Stimulated activated CD4-positive, alpha-beta T cell treated with anti-CD3 and anti-CD28 coated beads, TNF-alpha, amount 100 ng/mL, for 24 hours (primary cell): ENCODE data around the gene NDEL1.
A peak's percentile ranks its signal among the peaks of the same experiment; 100 is the strongest.
"Not testable (repeated sequence)": the region's sequence is repeated elsewhere in the genome, so short reads cannot be mapped to it uniquely, and the experiment has no call there.

Source experiments
- DNase-seq, 3 experiments: peaks; one replicate each; pipeline ENCODE4 v3.0.0-alpha.2; 2020; ENCODE audit warnings: low read depth in 3 of 3

NDEL1 gene, protein sequence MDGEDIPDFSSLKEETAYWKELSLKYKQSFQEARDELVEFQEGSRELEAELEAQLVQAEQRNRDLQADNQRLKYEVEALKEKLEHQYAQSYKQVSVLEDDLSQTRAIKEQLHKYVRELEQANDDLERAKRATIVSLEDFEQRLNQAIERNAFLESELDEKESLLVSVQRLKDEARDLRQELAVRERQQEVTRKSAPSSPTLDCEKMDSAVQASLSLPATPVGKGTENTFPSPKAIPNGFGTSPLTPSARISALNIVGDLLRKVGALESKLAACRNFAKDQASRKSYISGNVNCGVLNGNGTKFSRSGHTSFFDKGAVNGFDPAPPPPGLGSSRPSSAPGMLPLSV

DNA sequence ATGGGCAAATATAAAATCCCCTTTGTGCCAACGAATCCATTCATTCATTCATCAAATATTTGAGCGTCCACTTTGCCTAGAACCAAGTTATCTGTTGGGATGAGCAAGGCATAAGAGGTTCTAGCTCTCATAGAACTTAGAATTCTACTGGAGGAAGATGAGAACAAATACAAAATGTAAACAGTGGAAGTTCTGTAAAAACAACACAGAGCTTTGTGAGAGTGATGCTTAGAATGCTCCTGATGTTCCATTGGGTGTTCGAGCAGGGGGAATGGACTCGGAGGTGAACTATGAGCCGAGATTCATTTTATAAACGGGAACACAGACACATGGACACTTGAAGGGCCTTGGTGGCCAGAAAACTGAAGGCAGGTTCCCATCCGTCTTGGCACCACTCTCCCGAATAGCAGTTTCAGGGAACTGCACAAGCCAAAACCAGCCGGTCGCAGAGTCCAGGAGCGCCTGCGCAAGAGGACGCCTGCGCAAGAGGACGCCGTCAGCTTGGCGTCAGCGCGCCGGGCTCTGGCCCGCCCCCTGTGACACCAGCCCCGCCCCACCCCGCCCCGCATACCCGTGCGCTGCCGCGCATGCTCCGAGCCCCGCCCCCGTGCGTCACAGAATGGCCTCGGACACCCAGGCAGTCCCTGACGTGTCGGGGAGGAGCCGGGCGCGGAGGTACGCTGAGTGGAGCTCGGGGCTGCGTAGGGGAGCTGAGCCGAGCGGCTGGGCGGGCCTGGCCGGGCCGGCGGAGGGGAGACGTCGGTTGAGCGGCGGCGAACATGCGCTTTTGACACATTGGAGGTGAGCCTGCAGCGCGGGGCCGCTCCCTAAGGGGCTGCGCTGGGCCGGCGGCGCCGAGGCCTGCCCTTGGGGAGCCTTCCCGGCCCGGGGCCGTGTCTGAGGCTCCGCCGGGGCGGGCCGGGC, at the start of gene NDEL1:
TSS of gene NDEL1 (plus strand) at position 640 of the 924 bp plus-strand sequence. CDS start 8,388 bp downstream, outside the sequence.
- DNase-seq = peak; percentile 98 to 99 (median 99)

DNA sequence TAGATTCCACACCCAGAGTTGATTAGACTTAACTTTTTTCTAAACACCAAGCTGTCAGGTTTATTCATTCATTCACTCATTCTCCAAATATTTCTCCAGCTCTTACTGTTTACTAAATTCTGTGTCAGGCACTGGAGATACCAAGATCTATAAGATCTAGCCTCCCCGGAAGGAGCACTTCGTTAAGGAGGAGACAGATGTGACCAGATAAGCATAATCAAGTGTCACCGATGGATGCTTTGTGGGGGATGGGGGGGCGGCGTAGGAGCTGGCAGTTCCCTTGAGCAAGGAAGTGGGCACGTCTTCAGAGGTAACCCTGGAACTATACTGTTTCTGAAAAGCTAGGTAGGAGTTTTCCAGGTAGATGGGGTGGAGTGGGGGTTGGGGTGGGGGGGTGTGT, 48.8 kb upstream of the NDEL1 start:
- no peak for DNase-seq

DNA sequence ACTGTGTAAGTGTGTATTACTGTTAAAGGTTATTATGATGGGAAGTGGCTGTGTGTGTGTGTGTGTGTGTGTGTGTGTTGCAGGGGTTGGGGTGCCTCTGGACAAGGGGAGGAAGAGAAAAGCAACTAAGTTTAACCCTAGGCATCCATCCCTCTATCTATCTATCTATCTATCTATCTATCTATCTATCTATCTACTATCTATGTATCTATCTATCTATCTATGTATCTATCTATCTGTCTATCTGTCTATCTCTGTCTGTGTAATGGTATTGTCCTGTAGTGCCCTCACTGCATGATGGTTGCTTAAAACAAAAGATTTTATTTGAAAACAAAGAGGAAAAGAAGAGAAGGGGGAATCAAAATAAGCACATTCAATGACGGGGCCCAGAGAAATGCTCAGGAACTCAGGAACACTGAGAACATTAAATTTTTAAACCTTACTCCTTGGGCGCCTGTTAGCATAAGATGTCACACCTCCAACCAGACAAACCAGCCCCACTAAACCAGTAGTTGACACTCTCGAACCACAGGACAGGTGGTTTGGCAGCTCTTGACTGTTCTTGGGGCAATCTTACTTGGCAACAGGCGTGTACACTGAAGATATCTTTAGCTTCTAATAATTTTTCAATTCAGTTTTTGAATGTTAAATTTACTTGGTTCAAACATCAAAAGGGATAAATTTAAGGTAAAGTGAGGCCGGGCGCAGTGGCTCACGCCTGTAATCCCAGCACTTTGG, 47.6 kb upstream of the NDEL1 start:
- no peak for DNase-seq

DNA sequence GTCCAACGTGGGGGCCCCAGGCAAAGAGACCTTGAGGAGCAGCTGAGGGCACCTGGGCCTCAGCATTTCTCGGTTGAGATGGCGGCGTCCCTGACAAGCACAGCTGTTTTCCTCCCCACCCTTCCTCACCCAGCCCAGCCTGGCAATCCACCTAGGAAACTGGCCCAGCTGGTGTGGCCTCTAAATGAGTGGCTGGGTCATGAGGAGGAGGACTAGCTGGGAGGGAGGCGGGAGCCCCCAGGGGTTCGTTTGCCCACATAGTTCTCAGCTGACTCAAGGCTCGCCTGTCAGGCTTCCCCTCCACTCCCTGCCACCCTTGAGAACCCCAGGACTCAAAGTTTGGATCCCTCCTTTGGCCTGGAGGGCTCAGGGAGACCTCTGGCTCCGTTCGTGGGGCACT, 44.0 kb upstream of the NDEL1 start:
- no peak for DNase-seq

DNA sequence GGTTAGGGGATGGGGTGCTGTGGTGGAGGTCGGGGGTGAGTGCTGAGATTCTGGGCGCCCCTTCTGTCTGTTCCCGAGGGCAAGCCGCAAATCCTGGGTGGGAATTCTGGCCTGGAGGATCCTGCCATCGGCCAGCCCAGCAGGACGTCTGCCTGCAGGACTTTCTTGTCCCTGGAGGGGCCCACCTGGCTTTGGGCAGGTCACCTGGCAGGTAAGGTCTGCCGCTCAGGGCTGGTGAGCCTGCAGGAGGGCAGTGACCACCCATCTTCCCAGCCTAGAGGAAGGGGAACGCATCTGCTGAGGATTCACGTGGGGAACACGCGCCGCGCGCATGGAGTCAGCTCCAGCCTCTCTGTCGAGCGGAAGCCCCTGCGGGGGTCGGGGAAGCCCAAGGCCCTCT, 43.4 kb upstream of the NDEL1 start:
- no peak for DNase-seq

DNA sequence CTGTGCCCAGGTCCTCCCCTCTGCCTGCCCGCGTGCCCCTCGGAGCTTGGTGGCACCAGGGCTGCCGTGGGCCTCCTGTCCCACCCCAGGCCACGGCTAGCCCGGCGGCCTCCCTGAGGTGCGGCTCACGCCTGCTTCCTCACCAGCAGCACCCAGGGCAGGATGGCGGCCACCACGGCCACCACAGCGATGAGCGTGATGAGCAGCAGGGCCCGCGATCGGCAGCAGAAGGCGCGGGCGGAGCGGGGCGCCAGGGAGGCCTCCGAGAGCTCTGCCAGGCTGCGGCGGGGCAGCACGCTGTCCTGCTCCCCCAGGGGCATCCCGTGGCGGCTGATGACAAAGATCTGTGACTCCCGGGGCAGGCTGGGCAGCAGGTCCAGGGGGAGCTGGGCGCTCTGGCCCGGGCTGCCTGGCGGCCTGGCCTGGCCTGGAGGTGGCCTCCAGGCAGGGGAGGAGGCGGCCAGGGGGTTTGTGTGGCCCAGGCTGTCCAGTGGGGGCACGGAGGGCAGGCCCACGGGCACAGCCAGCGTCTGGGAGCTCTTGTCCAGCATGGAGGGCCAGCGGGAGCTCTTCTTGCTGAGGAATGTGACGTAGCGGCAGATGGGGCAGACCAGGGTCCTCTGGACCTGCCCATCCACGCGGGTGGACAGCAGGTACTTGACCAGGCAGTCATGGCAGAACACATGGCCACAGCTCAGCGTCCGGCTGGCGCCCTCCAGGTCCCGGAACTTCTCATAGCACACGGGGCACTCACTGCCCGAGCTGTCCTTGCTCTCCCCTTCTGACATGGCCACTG, 42.8 kb upstream of the NDEL1 start:
- no peak for DNase-seq

DNA sequence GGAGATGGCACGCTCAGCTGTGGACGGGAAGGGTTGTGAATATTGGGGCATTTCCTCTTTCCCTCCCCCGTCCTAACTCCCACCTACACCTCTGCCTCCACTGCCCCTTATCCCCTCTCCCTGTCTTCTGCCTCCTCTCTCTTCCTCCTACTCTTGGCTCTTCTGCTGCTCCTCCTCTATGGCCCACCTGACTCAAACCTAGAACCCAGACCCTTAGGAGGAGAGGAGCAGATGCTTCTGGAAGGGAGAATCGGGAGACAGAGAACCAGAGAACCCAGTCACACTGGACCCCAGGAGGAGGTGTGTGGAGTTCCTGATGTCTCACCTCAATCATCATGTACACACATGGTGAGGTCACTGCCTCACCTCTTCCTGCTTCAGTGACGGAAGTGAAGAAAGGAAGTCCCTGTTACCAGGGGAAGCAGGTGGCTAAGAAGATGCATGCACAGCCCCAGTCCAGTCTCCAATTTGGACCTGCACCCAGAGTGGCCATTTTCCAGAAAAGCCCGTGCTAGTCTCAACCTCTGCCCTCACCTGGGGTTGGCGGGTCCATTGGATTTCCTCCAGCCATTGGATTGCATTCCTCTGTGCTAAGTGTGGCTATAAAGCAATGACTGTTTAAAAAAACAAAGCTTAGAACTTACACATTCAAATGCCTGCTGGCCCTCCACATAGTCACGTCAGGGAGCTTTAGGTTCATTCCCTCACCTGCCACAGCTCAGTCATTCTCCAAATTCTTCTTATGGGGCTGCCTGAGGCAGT, 42.0 kb upstream of the NDEL1 start:
- no peak for DNase-seq

DNA sequence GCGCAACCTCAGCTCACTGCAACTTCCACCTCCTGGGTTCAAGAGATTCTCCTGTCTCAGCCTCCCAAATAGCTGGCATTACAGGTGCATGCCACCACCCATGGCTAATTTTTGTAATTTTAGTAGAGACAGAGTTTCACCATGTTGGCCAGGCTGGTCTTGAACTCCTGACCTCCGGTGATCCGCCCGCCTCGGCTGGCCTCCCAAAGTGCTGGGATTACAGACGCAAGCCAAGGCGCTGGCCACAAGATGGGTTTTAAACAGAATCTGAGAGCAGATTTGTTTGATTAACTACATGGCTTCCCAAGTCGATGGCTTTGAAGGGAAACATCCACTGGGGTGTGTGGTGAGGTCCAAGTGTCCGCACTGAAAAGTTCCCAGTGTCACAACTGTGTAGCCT, 41.2 kb upstream of the NDEL1 start:
- DNase-seq = not testable (repeated sequence)

DNA sequence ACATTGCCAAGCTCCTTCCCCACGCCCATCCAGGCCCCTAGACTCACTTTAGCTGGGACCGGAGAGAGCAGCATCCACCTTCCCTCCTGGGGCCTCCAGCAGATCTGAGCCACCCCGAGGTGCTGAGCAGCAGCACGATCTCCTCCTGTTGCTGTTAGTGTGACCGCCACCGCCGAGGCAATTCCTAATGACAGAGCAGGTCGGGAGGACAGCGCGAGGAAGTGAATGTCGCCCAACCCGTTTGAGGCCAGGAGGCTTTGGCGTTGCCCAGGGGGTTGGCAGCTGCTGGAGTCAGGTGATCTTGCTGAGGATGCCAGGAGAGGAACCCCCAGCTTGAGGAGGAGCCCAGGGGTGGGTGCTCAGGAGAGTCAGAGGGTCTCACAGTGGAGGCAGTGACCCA, 38.0 kb upstream of the NDEL1 start, which contains the start of gene RNF222:
TSS of gene RNF222 (minus strand) at position 192 of the 400 bp plus-strand sequence. CDS start 4,366 bp downstream, outside the sequence.
- DNase-seq = no peak

DNA sequence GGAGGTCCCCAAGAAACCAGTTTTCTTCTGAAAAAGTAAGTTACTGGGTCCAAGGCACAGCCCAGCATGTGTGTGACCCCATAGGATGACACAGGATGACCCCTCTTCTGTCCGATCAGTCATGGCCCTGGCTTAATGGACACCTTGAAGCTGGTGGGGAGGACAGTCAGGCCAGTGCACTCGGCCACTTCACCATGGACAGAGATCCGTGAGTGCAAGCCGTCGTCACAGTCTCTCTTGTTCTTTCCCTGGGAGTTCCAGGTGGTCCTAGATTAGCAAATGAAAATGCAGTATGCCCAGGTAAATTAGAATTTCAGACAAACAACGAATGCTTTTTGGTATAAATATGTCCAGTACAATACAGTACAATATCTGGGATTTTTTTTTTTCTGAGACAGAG, 36.7 kb upstream of the NDEL1 start:
- DNase-seq = no peak

DNA sequence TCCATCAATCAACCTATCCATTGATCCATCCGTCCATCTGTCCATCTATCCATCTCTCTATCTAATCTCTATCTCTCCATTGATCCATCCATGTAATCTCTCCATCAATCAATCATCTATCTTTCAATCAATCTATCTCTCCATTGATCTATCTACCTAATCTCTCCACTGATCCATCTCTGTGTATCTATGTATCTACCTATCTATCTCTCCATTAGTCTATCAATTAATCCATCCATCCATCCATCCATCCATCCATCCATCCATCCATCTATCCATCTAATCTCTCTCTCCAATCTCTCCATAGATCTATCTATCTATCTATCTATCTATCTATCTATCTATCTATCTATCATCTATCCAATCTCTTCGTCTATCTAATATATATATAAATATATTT, 34.6 kb upstream of the NDEL1 start:
- DNase-seq = no peak

DNA sequence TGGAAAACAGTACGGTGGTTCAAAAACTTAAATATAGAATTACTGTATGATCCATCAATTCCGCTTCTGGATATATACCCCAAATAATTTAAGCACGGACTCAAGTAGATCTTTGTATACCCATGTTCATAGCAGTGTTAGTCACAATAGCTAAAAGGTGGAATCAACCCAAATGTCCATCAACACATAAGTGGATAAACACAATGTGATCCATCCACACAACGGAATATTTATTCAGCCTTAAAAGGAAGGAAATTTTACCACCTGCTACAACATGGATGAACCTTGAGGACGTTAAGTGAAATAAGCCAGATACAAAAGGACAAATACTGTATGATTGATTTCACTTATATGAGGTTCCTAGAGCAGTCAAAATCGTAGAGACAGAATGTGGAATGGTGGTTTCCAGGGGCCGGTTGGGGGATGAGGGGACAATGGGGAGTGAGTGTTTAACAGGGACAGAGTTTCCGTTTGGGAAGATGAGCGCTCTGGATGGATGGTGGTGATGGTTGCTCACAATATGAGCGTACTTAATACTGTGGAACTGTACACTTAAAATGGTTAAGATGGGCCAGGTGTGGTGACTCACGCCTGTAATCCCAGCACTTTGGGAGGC, 32.7 kb upstream of the NDEL1 start:
- no peak for DNase-seq

DNA sequence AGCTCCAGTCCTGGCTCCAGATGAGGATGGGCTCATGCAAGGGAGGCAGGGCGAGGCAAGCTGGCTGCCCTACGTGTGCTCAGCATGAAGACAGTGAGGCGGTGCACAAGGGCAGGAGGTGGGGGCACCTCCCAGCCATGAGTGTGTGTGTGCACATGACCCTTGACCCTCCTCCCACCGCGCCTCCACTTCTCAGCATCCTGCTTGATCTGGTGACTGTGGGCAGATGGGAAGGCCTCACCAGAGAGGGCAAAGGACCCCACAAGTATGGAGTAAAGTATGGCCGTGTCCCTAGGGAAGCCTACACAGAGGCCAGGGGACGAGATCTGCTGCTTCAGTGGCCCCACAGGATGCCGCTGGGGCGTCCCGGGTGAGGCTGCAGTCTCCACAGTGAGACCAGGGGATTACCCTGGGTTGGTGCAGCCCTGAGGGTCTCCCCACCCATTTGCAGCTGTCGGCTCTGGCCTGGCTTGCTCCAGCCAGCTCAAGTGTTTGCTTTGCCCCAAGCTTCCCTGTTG, 30.1 kb upstream of the NDEL1 start:
- DNase-seq = no peak

DNA sequence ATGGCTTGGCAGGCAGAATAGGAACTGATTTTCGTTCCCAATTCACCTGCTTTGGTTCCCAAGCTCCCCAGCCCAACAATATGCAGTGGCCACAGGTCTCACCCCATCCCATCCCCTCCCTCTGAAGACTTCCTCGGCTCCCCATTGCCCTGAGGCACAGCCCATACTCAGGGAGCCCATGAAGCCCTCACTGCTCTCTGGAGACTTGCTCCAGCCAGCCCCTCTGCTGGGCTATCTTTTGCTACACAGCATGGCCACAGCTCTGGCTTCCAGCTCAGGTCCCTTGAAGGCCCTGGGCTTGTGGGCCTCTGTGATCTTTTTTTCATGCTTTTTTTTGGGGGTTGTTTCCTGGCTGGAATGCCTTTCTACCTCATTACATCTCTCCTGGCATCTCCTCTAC, 29.5 kb upstream of the NDEL1 start:
- no peak for DNase-seq

DNA sequence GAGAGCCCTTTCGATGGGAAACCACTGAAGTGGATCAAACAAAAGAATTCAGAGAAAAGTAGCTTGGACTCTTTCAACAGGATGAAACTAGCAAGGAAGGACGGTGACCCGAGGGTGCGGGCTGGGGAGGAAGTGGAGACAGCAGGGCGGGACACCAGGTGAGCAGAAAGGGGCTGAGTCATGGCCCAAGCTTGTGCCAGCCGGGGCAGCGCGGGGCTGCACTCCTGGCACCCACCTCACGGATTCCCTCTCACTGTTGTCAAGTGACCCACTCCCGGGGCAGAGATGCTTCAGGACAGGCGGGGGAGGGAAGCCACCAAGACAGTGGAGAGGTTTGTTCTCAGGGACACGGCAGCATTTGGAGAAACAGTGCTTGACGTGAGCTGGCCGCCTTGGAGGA, 27.3 kb upstream of the NDEL1 start:
- DNase-seq = no peak

DNA sequence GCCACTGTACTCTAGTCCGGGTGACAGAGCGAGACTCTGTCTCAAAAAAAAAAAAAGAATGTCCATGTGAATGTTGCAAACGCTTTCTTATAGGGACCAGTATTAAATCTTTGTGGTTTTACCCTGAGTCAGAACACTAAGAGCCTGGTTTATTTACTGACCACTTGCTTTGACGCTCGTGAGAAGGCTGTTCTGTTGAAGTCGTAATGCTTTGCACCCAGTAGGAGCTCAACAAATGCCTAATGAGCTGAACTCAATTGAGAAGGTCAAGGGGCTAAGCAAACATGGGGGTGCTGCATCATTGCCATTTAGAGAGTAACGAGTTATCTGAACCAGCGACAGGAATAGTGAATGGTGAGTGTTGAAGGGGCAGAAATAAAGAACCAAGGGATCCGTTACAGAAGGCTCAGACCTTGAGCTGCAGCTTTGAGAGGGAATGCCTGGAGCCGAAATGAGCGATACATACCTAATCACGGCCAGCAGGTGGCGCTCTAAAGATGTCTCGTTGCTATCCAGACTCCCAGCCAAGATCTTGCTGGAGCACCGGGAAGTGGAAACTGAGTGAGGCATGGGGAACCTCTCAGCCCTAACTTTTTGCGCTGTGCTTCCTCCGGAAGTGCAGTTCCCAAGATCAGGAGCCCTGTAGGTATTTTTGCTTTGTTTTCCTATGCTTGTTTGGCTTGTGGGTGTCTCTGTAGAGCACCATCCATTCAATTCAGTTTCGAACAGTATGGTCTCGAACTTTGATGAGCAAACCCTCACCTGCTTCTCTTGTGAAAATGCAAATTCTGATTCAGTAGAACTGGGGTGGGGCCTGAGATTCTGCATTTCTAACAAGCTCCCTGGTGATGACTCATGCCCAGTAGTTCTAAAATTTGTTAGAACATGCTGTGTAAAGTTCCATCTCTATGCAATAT, 25.5 kb upstream of the NDEL1 start:
- peak; percentile 61 to 80 (median 64) for DNase-seq

DNA sequence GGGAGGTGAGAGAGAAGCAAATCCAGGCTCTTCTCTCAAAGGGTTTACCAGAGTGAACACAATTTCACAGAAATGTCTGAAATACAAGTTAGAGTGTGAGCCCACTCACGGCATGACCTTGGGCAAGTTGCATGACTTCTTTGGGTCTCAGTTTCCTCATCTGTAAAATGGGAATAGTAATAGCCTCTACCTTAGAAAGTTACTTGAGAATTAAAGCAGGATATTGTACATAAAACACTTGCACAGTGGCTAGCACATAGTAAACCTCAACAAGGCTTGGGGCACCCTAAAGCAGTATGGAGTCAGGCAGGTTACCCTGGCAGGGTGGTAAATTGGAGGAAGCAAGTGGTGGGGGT, 24.8 kb upstream of the NDEL1 start:
- DNase-seq = no peak

DNA sequence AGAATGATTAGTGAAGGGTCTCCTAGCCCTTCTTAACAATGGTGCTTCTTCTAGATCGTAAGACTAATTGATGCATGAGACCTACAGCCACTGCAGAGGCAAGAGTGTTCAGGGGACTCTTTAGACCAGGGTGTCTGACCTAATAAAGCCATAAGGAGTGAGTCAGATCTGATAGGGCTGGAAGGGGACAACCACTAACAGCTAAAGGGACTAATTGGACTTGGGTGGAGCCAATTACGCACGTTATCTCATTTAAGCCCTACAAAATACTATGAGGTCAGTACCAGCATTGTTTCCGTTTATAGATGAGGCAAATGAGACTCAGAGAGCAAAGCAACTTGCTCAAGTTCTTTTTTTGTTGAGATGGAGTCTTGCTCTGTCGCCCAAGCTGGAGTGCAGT, 23.6 kb upstream of the NDEL1 start:
- DNase-seq = no peak

DNA sequence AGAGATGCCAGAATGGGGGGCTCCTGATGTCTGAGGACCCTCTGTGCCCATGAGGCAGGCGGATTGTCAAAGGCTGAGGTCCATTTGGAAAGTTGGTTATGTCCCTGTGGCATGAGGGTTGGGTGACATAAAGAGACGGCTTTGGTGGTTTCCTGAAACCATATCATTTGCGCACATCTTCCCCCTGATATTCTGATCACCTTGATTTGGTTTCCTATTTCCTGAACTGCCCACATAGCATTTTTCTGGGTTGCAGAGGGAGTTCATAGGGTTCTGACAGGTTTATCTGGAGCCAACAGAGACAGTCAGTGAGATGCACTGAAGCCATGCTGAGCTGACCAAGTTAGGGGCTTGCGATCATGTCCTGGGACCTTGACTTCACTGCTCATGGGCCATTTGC, 22.4 kb upstream of the NDEL1 start:
- no peak for DNase-seq
